ENCODE measurements around the gene TOMM34.

The TOMM34 gene

GRCh38 chr20:44952731-44953130 is 7.5 kb downstream of the TOMM34 start:
- DNase-seq (ENCODE audit: low read depth): no peak
- TF ChIP-seq CTCF (IDR thresholded peaks at IDR 0.05; ENCODE audit: low read depth, low read length) (no peak), MAX (IDR thresholded peaks at IDR 0.05; ENCODE audit: low read depth, low read length) (no peak), MYC (IDR thresholded peaks at IDR 0.05; ENCODE audit: low read depth, low read length) (no peak), POLR2A (IDR thresholded peaks at IDR 0.05; ENCODE audit: extremely low read depth, insufficient read length) (no peak)
- no peak overlapping the region for H3K4me3 ChIP-seq (ENCODE audit: low read depth, low read length)

GRCh38 chr20:44950368-44950767 is 9.8 kb downstream of the TOMM34 start:
- TF ChIP-seq CTCF (IDR thresholded peaks at IDR 0.05; ENCODE audit: low read depth, low read length) (no peak), MYC (IDR thresholded peaks at IDR 0.05; ENCODE audit: low read depth, low read length) (no peak), POLR2A (IDR thresholded peaks at IDR 0.05; ENCODE audit: extremely low read depth, insufficient read length) (no peak), MAX (IDR thresholded peaks at IDR 0.05; ENCODE audit: low read depth, low read length) (no peak)
- no peak overlapping the region for H3K4me3 ChIP-seq (ENCODE audit: low read depth, low read length)
- DNase-seq (ENCODE audit: low read depth): no peak

- H3K4me3 ChIP-seq (ENCODE audit: low read depth, low read length): no peak overlapping the region
- TF ChIP-seq POLR2A (IDR thresholded peaks at IDR 0.05; ENCODE audit: extremely low read depth, insufficient read length) (no peak), CTCF (IDR thresholded peaks at IDR 0.05; ENCODE audit: low read depth, low read length) (no peak), MYC (IDR thresholded peaks at IDR 0.05; ENCODE audit: low read depth, low read length) (no peak), MAX (IDR thresholded peaks at IDR 0.05; ENCODE audit: low read depth, low read length) (no peak)
- no peak for DNase-seq (ENCODE audit: low read depth)
Observed at GRCh38 chr20:44948513-44948912, 11.7 kb downstream of the TOMM34 start.

GRCh38 chr20:44948107-44948506 is 12.1 kb downstream of the TOMM34 start:
- TF ChIP-seq MYC (IDR thresholded peaks at IDR 0.05; ENCODE audit: low read depth, low read length): no peak
- no peak for TF ChIP-seq POLR2A (IDR thresholded peaks at IDR 0.05; ENCODE audit: extremely low read depth, insufficient read length)
- no peak for TF ChIP-seq CTCF (IDR thresholded peaks at IDR 0.05; ENCODE audit: low read depth, low read length)
- no peak for TF ChIP-seq MAX (IDR thresholded peaks at IDR 0.05; ENCODE audit: low read depth, low read length)
- no peak for DNase-seq (ENCODE audit: low read depth)
- H3K4me3 ChIP-seq (ENCODE audit: low read depth, low read length): no peak overlapping the region

- no peak for DNase-seq (ENCODE audit: low read depth)
- no peak overlapping the region for H3K4me3 ChIP-seq (ENCODE audit: low read depth, low read length)
- TF ChIP-seq MYC (IDR thresholded peaks at IDR 0.05; ENCODE audit: low read depth, low read length) (no peak), MAX (IDR thresholded peaks at IDR 0.05; ENCODE audit: low read depth, low read length) (no peak), POLR2A (IDR thresholded peaks at IDR 0.05; ENCODE audit: extremely low read depth, insufficient read length) (no peak), CTCF (IDR thresholded peaks at IDR 0.05; ENCODE audit: low read depth, low read length) (no peak)
Observed at GRCh38 chr20:44946271-44946852, 13.8 kb downstream of the TOMM34 start.
